Medulla oblongata (tissue), 1 donor: ENCODE results near the gene TSPYL1.

ENCODE experiments used
- DNase-seq: peaks from one replicate; pipeline ENCODE4 v3.0.0-alpha.2; 2015; ENCODE audit errors: extremely low spot score

TSPYL1 gene

DNA sequence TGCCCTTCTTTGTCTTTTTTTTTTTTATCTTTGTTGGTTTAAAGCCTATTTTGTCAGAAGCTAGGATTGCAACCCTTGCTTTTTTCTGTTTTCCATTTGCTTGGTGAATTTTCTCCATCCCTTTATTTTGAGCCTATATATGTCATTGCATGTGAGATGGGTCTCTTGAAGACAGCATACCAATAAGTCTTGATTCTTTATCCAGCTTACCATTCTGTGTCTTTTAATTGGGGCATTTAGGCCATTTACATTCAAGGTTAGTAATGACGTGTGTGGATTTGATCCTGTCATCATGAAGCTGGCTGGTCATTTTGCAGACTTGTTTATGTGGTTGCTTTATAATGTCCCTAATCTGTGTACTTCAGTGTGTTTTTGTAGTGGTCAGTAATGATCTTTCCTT is 16.4 kb downstream of the TSPYL1 start:
- no peak for DNase-seq

DNA sequence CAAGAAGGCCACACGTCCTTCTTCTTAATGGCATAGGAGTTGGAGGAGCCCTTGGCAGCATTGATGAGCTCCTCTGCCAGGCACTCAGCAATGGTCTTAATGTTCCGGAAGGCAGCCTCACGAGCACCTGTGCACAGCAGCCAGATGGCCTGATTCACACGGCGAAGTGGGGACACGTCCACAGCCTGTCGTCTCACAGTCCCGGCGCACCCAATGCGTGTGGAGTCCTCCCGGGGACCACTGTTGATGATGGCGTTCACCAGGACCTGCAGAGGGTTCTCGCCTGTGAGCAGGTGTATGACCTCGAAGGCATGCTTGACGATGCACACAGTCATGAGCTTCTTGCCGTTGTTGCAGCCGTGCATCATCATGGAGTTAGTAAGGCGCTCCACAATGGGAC is 21.2 kb downstream of the TSPYL1 start:
- no peak for DNase-seq

DNA sequence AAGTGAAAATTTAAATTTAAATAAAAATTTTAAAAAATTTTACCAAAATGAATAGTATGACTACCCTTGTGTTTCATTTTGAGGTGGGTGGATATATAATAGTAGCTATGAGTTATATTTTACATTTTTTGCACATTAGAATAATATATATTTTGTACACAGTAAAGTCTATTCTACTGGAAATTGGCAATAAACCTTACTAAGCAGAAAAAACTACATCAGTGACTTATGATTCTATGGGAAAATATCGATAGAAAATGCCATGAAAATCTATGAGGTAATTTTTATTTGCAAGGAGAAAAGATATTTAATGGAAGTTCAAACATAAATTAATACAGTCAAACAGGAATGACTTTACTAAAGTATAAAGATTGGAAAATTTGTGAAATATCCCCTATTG is 23.0 kb downstream of the TSPYL1 start:
- no peak for DNase-seq

DNA sequence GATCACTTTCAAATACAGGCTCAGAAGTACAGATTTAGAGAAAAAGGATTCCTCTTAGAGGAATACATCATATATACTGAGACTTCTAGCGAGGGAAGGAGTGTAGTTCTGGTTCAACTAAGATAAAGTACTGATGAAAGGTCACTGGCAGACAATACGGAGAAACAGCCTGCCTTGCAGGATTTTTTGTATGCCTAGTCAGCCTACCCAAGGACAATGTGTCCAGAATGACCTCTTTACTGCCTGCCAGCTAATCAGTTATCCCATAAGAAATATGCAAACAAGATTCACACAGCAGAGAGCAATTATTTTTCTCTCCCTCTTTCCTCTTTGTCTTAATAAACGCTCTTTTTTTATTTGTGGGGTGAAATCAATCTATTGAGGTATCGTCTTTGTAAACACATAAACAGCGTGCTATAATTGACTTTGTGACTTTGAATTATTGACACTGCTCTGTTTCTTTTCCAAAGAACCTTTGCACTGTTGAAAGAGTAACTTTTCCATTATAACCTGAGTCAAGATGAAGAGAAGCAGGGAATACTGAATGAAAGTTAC is 24.4 kb downstream of the TSPYL1 start:
- no peak for DNase-seq

DNA sequence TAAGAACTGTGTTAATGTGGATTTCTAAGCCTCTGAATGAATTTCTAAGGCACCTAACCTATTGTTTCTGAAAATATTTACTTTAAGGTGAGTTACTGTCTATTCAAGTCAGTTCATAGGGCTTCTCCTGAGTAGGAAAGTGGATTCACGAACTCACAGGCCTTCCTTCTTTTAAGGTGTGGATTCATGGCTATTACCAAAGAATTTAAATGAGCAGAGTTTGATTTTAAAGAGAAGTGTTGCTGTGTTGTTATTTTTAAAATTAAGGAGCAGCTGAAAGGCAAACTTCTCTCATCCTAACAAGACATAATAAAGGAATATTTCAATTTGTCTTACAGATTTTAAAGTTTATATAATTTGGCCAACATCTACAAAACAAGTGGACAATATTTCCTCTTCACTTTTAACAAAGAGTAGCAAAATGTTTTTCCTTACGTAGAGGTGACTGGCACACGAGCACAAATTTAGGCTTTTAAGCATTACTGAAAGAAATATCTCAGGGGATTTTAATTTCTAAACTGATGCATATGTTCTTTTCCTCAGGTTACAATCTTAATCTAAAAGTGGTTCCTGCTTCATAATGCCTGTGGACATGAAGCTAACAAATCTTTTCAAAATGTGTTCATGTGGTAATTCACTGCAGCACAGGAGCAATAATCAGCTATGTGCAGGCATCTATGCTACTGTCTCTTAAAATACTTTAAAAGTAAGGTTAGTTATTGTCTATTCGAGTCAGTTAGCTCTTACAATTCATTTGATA is 25.3 kb downstream of the TSPYL1 start:
- no peak for DNase-seq

DNA sequence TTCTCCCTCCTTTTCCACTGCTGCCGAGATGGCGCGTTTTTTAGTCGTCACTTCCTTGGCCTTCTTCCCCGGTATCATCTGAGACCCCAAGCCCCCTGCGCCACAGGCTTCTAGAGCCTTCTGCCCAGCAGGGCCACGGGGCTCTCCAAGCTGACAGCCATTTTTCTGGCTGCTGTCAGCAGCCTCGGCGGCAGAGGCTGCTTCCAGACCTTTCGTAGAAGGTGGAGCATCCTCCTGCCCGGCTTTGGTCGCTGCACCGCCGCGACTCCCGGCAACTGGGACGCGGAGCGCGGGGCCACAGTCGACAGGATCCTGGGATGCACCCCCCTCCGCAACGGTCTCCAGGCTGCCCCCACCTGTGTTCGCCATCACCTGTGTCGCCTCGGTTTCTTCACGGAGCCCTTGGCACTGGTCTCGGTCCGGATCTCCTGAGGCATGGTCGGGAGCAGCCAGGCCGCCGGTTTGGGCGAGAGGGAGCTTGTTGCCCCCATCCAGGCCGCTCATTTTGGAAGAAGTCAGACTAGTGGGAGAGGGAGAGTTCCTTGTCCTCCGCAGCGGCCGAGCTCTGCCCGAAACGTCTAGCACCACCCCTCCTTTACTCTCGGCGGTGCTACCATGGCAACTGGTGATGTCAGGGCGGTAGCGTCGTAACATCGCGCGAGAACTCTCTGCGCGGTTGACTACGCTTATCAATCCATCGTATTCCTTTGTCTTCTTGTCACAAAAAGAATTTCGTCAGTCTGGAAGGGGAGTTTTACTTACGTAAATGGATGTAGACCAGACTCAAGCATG is 26.0 kb downstream of the TSPYL1 start, which contains the start of gene TSPYL4:
TSPYL4 (minus strand) TSS at position 571 of the 792 bp plus-strand sequence; CDS start at position 504, 67 bp downstream.
- peak; percentile 98 for DNase-seq

DNA sequence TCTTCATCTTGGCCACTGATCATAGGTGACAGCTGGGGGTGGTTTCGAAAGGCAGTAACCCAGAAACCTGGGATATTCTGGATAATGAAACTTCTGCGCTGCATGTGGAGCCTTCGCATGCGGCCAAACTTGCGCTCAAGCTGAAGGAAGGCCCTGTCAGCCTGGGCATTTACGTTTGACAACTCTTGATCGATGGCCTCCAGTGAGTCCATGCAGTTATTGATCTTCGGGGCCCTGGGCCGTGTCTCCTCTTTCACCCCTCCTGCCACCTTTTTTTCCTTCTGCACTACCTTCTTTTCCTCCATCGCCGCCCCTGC is 26.6 kb downstream of the TSPYL1 start:
- DNase-seq, result no peak

DNA sequence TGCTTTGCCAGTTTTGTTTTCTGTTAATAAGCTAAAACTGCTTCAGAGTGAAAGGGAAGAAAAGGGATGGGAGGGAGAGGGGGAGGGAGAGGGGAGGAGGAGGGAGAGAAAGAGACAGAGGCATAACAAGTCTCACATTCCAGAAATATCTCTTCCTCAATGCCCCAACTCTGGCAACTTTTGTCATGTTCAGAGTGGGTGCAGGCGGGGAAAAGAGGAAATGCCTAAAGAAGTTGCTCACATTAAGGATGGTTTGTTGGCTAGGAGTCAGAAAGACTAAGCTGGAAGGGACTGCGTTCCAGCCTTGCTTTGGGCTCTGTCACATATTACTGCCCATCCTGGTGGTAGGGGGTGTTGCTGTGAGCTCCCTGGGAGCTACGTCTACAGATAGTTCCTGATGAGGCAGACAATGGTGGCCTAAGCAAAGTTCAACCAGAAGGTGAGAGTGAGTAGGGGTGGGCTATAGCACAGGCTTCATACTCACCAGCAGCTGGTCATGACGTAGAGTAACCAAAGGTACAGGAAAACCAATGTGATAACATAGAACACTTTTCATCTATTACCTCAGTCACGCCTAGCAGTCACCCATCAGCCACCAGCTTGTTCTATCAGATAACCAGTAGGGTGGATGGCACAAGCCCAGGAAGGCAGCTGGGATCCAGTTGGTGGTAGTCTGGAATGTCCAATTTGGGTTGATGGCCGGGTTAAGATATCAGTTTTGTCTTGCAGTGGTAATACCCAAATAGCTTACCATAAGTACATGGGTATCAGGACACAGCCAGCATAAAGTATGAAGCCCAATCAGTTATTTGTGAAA is 28.0 kb downstream of the TSPYL1 start:
- peak; percentile 55 for DNase-seq

DNA sequence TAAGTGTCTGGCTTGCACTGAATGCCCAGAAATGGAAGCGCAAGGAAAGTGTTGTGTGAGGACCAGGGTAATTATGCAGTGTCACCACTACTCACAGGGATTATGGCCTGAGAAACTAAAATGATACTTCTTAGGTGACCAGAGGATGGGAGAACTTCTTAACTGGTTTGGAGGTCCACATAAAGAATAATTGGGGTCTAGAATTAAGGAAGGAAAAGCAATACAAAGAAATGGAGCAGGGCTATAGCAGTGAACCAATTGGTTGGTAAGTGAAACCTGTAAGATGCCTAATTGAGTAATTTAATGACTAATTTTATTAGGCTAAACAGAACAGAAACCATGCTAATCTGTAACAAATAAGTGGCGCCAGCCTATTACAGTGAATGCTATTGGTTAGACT is 31.2 kb downstream of the TSPYL1 start:
- no peak for DNase-seq

DNA sequence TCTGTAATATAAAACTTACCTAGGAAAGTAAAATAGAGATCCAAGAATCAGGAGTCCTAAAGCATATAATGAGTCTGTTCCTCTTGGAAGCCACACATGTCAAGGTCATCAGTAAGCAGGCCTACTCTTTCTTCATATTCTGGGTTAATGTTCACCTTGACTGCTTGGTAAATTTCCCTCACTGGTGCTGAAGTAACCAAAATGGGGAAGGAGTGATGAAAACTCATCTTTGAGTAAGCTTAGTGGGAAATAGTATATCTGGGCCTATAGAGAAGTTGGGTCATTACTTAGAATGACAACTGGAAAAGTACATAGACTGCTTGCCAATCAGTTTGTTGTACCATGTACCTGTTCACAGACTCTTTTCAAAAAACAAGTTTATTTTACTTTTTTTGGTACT is 32.4 kb downstream of the TSPYL1 start:
- no peak for DNase-seq

DNA sequence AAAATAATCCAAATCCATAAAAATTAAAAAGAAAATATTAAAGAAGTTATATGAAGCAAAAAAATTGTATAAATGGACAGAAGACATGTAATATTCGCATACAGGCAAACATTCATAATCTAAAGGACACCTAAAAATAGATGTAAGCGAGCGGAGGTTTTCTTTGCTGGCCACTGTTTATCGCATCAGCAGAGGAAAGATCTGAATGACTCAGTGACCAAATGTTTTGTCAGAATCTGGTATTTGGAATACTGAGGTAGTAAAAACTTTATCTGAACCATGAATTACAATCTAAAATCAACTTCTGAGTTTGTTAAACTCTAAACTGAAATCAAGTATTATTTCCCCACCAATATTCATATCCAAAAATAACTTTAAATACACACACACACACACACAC is 33.6 kb downstream of the TSPYL1 start:
- DNase-seq, result no peak

DNA sequence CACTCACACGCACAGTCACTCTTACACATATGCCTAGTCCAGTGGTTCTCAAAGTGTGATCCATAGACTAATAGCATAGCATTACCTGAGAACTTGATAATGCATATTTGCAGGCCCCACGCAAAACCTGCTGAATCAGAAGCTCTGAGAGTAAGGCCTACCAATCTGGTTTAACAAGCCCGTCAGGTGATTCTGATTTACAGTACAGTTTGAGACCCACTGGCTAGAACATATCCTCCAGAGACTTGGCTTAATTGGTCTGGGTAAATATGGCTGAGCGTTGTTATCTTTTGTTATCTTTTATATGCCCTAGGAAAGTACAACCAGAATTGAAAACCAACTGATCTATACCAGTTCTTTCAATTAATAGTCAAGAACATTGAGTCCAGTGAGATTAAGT is 35.4 kb downstream of the TSPYL1 start:
- no peak for DNase-seq

DNA sequence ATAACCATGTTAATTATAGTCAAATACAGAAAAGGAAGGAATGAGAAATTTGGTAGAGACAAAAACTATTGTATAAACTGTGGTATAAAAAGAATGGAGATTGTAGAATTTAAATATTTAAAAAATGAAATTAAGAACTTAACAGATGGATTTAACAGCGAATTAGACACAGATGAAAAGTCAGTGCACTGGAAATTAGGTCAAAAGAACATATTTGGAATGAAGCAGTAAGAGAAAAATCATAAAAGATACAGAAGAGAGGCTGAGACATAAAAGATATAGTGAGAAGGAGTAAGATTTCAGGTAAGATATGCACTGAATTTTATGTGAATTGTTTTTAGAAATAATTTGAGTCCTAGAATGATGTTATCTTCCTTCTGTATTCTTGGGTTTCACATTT is 39.9 kb downstream of the TSPYL1 start:
- DNase-seq, result no peak

DNA sequence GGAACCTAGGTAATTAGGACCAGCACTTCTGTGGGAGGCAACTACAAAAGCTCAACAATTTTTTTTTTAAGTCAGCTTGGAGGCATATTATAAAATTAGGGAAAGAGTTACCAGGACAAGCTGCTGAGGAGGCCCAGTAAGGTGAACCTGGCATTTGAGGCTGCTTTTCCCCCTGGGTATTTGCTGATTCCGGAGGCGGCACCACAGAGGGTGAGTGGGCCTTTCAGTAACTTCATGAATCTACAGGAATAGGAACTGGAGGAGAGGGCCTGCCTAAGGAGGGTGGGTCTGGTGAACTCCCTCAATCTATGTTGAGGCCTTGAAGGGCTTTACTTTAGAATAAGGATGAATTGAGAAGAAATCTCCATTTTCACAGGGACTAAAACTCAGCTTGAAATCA is 40.5 kb downstream of the TSPYL1 start:
- no peak for DNase-seq

DNA sequence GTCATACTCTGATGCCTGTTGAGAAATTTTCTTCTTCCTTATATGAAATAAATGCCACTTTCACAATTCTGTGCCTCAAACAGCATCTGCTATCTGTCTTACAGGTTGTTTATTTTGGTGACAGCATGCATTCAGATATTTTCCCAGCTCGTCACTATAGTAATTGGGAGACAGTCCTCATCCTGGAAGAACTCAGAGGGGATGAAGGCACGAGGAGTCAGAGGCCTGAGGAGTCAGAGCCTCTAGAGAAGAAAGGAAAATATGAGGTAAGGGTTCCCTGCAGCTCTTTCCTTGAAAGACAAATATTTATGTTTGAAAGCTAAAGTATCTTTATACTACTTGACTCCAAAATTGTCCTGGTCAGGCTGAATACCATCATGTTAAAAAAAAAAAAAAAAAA is 41.6 kb downstream of the TSPYL1 start:
- no peak for DNase-seq

DNA sequence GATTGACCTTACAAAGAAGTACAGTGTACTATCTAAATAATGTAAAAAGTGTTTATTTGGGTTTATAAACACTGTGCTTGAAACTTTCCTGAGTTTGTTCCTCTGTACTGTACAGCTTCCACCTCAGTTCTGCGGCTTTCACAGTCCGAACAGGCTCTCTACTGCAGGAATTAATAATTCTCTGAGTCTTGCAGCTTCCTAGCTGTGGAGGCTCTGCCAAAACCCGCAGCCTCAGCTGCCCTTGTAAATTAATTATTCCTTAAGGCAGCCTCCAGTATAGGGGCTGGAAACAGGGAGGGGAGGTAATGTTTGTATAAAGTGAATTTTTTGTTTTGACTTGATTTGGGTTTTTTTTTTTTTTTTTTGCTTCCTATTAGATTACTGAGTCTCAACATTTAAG is 45.0 kb downstream of the TSPYL1 start:
- DNase-seq, result no peak

DNA sequence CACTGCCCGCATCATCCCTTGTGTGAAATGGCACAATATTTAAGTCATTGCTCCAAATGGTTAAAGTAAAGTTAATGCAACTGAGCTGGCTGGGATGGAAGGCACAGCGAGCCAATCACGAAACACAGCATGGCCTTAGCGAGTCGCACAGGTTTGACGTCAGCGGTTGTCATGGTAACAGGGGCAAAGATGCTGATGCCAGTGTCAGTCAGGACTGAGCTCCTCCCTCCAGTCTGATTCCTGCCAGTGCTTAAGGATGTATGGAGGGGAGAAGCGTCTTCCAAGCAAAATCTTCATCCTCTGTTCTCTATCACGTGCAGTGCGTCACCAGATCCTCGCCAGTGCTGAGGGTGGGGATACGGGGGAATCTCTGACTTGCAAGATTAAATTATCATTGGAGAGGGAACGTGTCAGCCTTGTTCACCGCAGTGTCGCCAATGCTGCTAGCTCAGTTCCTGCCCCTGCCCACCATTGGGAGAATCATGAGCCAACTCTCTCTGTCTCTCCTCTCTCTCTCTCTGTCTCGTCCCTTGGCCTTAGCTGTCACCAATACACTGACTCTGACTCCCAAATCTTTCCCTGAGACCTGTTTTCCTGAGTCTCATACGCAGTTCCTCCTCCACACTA is 50.3 kb downstream of the TSPYL1 start:
- peak; percentile 97 for DNase-seq
